H4 (cell line): ENCODE measurements around the gene ATXN1. TPM values are rescaled to one million over a fixed set of nuclear protein-coding genes. Genes with fewer than 3 reads are reported as not detected.
"Not testable (repeated sequence)": the region's sequence is repeated elsewhere in the genome, so short reads cannot be mapped to it uniquely, and the experiment has no call there.

Experiments
- DNase-seq: peaks from one replicate; pipeline ENCODE4 v3.0.0-alpha.2; 2015; ENCODE audit warnings: low spot score
- total RNA-seq: library from RNA; depleted of rRNA; stranded (reverse); fragments of >200 nt; shearing (Covaris generic); gene quantifications from 2 replicates; pipeline ENCODE4 v1.2.3, GENCODE V29; 2014

The ATXN1 gene
- total RNA-seq, 1 experiment from 2014 or later: 18.9 TPM

DNA sequence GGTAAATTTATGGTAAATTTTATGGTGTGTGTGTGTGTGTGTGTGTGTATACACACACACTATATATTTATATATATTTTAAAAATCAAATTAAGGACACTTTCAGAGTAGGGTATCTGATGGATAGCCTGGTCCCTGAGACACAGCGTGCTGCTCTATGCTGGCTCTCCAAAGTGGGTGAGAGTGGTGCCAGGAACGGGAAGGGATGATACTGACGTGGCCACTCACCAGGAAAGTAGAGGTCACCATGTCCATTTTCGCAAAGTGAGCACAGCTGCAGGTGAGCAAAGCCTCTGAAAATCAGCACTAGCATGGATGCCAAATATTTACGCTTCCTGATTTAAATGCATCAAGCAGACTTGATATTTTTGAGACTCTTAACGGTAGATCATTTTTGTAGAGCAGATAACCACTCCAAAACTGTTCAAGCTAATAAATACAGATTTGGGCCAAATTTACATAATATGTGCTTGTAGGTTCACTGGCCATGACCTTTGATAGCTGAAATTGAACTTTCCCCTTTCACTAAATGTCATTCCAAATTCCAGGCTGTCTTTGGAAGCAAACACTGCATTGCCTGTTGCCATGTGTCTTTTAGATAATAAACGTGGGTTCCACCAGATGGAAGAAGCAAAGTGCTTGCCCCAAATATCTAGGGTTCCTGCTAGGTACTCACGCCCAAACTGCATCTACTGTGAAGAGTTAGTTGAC is 116.6 kb downstream of the ATXN1 start:
- DNase-seq: no peak

DNA sequence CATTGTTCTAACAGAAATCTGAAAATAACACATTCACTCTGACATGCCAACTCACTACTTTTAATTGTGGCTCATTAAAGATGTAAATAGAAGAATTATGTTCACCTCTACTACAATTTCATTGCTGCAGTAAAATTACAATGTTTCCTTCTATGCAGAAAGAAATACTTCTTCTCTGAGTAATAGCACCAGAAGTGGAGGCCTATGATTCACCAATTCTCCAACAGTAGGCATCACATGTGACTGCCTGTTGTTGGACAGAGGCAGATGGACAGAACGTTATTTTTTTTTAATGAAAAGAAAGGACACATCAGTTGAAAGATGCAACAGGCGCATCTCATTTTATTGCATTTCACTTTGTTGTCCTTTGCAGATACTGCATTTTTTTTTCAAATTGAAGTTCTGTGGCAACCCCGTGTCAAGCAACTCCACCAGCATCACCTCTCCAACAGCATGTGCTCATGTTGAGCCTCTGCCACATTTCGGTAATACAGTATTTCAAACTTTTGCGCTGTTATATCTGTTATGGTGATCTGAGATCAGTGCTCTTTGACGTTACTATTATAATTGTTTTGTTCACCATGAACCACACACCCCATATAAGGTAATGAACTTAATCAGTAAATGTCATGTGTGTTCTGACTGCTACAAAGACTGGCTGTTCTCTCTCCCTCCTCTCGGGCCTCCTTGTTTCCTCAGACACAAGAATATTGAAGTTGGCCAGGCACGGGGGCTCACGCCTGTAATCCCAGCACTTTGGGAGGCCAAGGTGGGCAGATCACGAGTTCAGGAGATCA is 121.4 kb downstream of the ATXN1 start:
- peak; percentile 23 for DNase-seq

DNA sequence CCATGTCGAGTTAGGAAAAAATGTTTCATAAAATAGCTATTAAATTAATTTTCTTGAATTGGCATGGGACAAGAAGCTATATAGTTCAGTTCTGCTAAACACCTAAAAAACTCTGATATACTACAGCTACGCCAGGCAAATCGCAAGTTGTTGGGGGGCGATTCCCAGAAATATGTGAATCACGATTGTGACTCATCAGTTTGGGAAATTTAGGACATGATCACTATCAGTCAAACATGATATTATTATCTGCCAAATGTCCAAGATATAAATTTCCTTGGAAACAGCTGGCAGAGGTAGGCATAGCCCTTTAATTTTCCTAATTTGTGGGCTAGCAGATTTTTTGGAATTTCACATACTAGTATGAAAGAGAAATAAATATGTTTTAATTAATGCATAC is 123.6 kb downstream of the ATXN1 start:
- no peak for DNase-seq

DNA sequence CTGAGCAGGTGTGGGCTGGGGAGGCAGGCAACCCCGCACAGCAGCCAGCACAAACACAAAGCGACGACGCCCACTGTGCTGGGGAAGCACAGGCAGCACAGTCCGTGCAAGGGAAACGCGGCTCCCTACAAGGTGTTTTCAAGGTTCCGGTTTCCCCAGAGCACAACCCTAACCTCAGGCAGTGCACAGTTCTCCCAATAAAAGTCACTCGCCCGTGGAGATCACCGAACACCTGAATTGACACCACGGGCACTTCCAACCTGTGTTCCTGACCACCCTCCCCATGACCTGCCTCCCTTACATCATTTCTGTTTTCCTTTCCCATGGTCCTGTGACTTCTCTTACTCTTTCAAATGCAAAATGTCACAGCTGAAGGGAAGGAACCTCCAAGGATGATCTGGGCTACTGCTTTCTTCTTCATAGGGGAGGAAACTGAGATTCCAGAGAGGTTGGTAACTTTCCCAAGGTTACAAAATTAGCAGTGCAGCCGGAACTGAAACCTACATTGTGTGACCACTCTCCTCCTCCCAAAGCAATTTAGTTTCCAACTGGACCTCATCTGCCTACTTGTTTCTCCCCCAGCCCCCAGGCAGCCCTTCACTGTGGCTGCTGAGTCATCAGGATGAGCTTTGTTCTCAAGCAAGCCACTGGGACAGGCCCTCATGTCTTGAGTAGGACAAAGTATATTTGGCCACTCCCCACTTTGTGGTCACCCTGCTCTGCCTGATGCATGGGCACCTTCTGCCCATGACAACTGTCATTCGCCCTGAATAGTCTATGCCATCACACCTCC is 125.3 kb downstream of the ATXN1 start:
- peak; percentile 79 for DNase-seq

DNA sequence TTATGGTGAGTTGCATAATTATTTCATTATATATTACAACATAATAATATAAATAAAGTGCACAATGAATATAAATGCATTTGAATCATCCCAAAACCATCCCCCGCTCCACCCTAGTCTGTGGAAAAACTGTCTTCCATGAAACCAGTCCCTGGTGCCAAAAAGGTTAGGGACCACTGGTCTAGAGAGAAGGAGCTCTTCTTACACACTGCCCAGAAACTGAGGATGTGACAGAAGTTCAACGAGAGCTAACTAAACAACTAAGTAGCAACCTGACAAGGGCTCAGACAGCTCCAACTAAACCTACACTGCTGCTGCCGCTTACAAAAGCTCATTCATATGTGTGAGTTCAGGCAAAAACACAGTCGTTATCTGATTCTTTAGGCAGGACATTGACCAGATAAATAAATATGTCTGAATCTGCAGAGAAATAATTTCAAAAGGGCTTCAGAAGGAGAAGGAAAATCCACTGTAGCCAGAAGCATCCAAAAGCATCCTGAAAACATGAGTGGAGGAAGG is 125.9 kb downstream of the ATXN1 start:
- DNase-seq: no peak

DNA sequence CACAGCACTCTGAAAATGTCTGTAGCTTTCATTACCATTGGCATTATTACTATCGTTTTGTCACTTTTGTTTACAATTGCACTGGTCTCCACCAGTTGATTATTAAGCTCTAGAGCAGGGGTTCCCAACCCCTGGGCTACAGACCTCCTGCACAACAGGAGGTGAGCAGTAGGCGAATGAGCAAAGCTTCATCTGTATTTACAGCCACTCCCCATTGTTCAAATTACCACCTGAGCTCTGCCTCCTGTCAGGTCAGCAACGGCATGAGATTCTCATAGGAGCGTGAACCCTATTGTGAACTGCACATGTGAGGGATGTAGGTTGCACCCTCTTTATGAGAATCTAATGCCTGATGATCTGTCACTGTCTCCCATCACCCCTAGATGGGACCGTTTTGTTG is 126.4 kb downstream of the ATXN1 start:
- DNase-seq: no peak

DNA sequence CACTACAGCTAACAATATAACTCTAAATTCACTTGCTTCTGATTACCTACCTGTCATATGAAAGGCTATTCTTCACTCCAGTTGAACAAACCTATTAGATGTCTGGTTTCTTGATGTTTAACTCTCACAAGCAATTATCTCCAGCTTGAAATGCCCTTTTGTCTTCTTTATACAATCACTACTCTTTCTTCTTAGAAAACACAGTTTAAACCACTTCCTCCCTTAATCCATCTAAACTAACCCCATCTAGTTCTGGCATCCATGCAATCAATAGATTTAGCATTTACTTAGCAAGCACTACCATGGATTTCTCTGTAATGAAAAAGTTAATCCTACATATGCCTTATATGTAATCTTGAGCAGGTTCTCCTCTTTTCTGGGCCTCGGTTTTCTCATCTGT is 127.3 kb downstream of the ATXN1 start:
- no peak for DNase-seq

DNA sequence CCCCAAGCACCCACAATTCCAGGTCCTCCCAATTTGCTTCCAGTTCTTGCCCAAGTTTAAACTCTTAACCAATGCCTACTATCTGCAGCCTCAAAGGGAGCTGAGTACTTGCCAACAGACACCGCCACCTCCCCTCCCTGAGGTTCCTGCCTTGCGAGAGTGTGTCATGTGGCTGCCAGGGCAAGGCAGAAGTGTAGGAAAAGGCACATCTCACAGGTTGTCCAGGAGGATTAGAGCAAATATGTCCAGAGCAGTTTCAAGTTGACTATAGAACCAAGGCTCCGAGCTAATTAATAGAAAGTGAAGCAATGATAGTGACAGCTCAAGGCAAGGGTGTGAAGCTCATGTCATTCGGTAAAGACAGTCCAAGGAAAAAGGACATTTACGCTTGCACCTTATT is 127.8 kb downstream of the ATXN1 start:
- DNase-seq: no peak

DNA sequence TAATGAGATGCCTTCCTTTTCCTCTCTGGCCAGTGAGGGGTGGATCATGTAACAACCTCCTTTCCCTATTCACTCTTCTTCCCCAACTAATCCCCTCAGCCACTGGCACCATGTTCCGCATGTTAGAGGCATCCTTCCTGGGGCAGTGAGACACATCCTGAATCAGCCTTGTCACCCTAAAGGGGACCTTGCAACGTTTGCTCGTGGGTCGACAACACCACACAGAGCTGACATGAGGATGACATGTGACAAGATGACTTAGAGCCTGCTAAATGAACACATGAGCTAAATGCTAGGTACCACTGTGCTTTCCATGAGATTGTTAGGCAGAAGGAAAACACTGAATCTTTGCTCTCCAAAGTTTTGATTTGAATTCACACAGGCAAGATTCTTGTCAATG is 129.2 kb downstream of the ATXN1 start:
- no peak for DNase-seq

DNA sequence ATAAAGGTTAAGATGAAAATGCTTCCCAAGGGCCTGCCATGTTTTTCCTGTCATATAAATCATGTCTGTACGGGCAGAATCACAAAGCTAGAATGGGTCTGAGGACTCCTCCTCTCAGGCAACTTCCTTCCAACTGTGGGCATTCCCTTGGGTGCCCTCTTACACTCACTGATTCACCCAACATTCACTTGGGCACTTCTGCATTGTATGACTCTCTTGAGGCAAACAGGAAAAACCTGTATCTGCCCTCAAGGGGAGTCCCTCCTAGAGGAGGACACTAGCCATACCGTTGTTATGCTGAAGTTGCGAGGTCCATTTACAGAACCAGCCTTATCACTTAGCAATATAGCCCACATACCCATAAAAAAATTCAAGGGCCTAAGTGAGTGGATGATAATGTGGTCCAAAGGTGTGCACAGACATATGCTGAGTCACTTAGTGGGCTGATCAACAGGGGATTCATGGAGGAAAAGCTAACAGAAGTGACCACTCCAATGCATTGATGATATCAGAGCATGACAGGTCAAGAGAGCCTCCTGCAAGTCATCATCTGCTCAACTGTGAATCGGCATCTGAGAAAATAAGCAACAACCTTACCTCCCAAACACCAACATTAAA is 131.1 kb downstream of the ATXN1 start:
- no peak for DNase-seq

DNA sequence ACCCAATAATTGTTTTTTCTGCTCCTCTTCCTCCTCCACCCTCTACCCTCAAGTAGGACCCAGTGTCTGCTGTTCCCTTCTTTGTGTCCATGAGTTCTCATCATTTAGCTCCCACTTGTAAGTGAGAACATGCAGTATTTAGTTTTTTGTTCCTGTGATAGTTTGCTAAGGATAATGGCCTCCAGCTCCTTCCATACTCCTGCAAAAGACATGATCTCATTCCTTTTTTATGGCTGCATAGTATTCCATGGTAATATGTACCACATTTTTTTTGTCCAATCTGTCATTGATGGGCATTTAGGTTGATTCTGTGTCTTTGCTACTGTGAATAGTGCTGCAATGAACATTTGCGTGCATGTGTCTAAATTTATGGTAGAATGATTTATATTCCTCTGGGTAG is 132.7 kb downstream of the ATXN1 start:
- DNase-seq: not testable (repeated sequence)

DNA sequence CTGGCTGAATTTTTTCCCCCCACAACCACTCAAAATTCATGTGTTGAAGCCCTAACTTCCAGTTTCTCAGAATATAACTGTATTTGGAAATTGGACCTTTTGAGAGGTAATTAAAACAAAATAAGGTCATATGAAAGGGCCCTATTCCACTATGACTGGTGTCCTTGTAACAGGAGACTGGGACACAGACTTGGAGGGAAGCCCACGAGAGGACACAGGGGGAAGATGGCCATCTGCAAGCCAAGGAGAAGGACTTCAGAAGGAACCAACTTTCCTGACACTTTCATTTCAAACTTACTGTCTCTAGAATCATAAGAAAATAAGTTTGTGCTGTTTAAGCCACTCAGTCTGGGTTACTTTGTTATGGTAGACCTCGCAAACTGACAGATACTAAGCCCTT is 134.6 kb downstream of the ATXN1 start:
- no peak for DNase-seq

DNA sequence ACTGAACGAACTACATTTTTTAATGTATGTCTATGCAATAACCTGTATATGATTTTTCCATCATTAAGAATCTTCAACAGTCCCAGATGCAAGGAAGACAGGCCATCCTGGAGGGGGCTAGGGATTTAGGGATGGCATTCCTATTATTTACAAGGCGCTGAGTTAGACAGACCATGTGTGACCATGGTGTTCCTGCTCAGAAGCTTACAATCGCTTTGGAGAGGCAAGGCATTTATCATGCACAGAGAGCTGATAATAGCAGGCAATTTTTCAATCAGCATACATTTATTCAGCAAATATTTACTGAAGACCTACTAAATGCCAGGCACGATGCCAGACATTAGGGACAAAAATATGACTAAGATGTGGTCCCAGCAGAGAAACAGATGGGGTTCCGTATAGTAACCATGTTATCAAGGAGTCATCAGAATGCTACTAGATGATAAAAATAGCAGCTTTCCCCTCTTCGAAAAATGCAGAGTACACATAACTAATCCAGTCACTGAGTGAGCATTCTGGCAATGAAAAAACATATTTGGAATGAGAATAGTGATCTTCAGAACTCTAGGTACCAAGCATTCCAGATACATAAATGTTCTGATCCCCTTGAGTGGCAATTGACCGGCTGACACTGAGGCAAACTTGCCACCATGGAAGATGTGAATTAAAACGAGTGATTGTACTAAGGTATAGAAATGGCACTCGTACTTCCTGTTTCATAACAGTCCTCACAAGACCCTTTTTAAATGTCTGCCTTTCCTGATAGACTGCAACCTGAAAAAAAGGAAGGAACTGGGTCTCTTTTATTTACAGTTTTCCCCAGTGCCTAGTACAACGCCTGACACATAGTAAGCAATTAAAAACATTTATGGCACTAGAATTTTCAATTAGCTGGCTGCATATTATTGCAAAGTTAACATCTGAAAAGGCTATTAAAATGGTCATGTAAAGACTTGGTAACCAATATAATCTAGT is 135.7 kb downstream of the ATXN1 start:
- DNase-seq: no peak

DNA sequence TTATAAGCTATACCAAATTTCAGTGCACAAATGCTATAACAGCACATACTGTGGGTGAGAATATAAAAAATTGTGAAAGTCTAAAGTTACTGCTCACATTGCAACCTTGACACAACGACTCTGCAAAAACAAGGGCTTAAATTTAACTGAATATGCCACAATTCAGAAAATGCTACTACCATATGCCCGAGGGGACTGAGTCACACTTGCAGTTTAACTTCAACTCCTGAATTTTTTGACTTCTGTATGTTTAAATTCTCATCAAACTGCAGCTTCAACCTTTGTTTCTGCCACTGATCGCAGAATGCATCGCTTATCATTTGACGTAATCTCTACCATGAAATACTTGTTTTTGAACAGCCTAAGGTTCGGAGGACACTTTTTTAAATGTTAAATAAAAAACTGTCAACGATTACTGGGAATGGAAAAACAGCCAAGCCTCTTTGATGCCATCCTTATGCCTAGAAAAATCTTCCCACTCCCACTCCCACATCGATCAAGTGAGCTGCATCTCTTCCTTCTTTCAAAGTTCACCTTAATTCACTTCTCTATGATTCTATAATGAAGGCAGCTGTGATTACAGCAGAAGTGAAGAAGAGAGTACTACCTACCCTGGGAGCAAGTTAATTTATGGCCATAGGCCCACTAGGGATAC is 136.5 kb downstream of the ATXN1 start:
- DNase-seq: no peak

DNA sequence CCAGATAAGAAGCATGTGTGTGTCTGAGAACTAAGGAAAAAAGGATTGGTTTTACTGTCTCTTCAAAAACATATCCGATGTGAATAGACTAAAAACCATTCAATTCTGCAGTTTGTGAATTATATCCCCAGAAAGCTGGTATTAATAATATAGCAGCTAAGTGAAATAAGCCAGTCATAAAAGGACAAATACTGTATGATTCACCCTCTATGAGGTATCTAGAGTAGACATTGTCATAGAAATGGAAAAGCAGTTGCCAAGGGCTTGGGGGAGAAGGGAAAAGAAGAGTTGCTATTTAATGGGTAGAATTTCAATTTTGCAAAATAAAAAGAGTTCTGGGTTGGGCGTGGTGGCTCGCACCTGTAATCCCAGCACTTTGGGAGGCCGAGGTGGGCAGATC is 137.5 kb downstream of the ATXN1 start:
- DNase-seq: no peak

DNA sequence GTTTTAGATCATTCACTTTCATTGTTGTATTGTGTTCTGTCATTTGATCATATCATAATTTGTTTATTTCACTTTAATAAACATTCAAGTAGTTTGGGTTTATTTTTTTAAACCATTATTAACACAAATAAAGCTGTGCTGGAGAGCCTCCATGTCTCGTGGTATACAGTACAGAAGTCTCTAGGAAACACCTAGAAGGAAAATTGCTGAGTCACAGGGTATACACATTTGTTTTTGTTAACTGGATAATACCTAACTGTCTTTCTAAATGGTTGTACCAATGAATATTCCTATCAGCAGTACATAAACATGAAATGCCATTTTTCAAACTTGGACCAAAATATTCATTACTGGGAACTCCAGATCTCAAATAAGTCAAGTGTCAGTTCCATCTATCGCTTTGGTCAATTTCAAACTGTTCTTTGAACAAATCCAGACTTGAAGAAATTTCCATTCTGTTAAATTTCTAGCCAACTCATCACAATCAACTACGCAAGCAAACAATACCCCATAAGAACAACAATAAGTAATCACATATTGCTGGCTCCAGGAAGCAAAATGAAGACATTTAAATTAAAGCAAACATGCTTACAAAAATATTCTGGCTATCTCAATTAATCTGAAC is 138.1 kb downstream of the ATXN1 start:
- peak; percentile 25 for DNase-seq

DNA sequence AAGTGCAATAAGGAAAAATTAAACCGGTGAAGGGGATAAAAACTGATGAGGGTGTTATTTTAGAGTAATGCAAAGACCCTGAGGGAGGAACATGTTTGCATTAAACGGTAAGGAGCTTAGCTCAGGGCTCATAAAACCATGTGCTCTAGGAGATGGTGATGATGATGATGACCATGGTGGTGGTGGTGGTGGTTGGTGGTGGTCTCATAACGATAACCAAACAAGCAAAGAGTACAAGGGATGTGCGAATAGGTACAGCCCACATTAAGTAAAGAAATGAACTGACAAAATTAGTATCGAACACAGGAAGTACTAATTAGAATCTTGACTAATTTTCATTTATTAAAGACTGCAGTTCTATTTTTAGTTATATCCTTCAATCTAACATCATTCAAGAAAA is 139.1 kb downstream of the ATXN1 start:
- no peak for DNase-seq

DNA sequence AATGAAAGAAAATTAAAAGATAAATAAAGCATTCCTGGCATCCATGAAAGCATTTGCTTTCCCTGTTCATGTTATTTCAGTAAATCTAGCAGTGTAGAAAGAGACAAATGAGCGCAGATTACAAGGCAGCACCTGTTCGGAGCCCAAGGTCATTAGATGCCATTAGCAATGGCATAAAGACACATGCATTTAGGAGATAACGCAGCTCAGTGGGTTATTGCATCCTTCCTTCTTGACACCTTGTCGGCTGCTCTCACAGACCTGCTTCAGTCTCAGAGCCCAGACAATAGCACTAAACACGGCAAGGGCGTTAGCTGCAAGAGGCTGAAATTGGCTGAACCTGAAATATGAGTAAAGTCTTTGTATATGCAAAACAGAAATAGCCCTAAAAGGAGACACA is 140.3 kb downstream of the ATXN1 start:
- DNase-seq: no peak

DNA sequence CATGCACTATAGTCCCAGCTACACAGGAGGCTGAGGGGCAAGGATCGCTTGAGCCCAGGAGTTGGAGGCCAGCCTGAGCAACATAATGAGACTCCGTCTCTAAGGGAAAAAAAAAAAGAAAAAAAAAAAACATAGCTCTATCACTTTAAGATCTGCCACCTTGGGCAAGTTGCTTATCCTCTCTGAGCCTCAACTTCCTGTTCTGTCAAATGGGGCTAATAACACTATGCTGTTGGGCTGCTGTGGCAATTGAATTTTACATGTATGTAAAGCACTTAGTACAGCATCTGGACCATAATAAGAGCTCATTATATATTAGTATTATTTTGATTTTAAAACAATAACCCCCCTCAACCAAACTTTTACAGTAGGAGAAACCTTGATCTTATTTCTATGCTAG is 141.5 kb downstream of the ATXN1 start:
- no peak for DNase-seq

DNA sequence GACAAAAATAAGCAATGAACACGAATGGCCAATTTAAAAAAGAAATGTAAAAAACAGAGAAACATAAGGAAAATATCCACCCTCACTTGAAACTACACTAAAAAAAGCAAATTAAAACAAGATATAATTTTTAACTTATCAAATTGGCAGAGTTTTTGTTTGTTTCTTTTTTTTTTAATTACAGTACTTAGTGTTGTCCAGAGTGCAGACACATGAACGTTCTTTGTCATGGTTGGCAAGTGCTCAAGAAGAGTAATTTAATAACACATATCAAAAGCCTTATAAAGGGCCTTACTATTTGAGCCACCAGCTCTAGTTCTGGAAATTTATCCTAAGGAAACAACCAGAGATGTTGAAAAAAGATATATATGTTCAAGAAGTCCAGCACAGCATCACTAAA is 142.3 kb downstream of the ATXN1 start:
- DNase-seq: no peak
